ENCODE results near the gene ZNF488. TPM values are rescaled to one million over a fixed set of nuclear protein-coding genes. Genes with fewer than 3 reads are reported as not detected.

ZNF488 gene
- total RNA-seq, 1 donor from 2014 or later = under 0.01 TPM

- FAIRE-seq (no peak), DNase-seq (ENCODE audit: low read depth) (no peak)
- no peaks in the 10 kb centered on the region for H3K36me3 ChIP-seq (ENCODE audit: control insufficient read depth, insufficient read depth, low read length)
- no peak for TF ChIP-seq CTCF (IDR thresholded peaks at IDR 0.05; ENCODE audit: insufficient read depth, low read length, severe bottlenecking)
- peaks cover 4% of the 10 kb centered on the region for H3K27me3 ChIP-seq (ENCODE audit: control insufficient read depth, insufficient read depth, low read length)
- H3K4me3 ChIP-seq (ENCODE audit: low read depth, low read length) = no peak overlapping the region
Observed at GRCh38 chr10:47364911-47365310, 19.2 kb downstream of the ZNF488 start.

DNA sequence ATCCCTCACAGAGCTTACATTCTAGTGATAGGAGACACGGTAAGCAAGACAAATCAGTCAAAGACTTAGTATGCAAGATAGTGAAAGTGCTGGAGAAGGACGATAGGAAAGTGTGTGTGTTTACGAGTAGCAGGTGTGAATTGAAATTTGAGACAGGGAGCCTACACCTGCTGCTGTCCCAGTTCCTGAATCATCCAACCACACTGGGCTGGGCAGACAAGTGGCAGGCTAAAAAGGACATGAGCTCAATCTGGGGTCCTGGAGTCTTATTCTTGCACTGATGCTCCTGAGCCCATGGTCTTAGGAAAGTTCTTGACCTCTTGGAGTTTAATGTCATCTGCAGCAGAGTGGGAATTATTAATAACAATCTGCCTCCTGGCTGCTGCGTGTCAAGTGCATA, 19.7 kb downstream of the ZNF488 start:
- Histone ChIP-seq H3K27me3 (ENCODE audit: control insufficient read depth, insufficient read depth, low read length) (peaks cover 4% of the 10 kb centered on the region), H3K4me3 (ENCODE audit: low read depth, low read length) (no peak overlapping the region), H3K36me3 (ENCODE audit: control insufficient read depth, insufficient read depth, low read length) (no peaks in the 10 kb centered on the region)
- no peak for DNase-seq (ENCODE audit: low read depth)
- no peak for FAIRE-seq
- TF ChIP-seq CTCF (IDR thresholded peaks at IDR 0.05; ENCODE audit: insufficient read depth, low read length, severe bottlenecking) = no peak

- H3K27me3 ChIP-seq (ENCODE audit: control insufficient read depth, insufficient read depth, low read length) = peaks cover 4% of the 10 kb centered on the region
- TF ChIP-seq CTCF (IDR thresholded peaks at IDR 0.05; ENCODE audit: insufficient read depth, low read length, severe bottlenecking) = no peak
- H3K36me3 ChIP-seq (ENCODE audit: control insufficient read depth, insufficient read depth, low read length) = no peaks in the 10 kb centered on the region
- DNase-seq (ENCODE audit: low read depth) = no peak
- FAIRE-seq = no peak
- H3K4me3 ChIP-seq (ENCODE audit: low read depth, low read length) = no peak overlapping the region
Observed at GRCh38 chr10:47363781-47364180, 20.3 kb downstream of the ZNF488 start.

- H3K27me3 ChIP-seq (ENCODE audit: control insufficient read depth, insufficient read depth, low read length) = peaks cover 4% of the 10 kb centered on the region
- TF ChIP-seq CTCF (IDR thresholded peaks at IDR 0.05; ENCODE audit: insufficient read depth, low read length, severe bottlenecking) = no peak
- FAIRE-seq = no peak
- no peak overlapping the region for H3K4me3 ChIP-seq (ENCODE audit: low read depth, low read length)
- no peaks in the 10 kb centered on the region for H3K36me3 ChIP-seq (ENCODE audit: control insufficient read depth, insufficient read depth, low read length)
- peak; percentile 5 for DNase-seq (ENCODE audit: low read depth)
Observed at GRCh38 chr10:47362199-47362598, 21.9 kb downstream of the ZNF488 start.

- TF ChIP-seq CTCF (IDR thresholded peaks at IDR 0.05; ENCODE audit: insufficient read depth, low read length, severe bottlenecking) = peak; percentile 92
- DNase-seq (ENCODE audit: low read depth) = peak; percentile 34
- Histone ChIP-seq H3K4me3 (ENCODE audit: low read depth, low read length) (no peak overlapping the region), H3K27me3 (ENCODE audit: control insufficient read depth, insufficient read depth, low read length) (peaks cover 4% of the 10 kb centered on the region), H3K36me3 (ENCODE audit: control insufficient read depth, insufficient read depth, low read length) (no peaks in the 10 kb centered on the region)
- FAIRE-seq = no peak
Observed at GRCh38 chr10:47361293-47361692, 22.8 kb downstream of the ZNF488 start.

- no peak overlapping the region for H3K4me3 ChIP-seq (ENCODE audit: low read depth, low read length)
- no peak for DNase-seq (ENCODE audit: low read depth)
- TF ChIP-seq CTCF (IDR thresholded peaks at IDR 0.05; ENCODE audit: insufficient read depth, low read length, severe bottlenecking) = no peak
- no peak for FAIRE-seq
- no peaks in the 10 kb centered on the region for H3K36me3 ChIP-seq (ENCODE audit: control insufficient read depth, insufficient read depth, low read length)
- peaks cover 4% of the 10 kb centered on the region for H3K27me3 ChIP-seq (ENCODE audit: control insufficient read depth, insufficient read depth, low read length)
Observed at GRCh38 chr10:47360419-47361040, 23.6 kb downstream of the ZNF488 start.

Measured in bronchial epithelial cell (primary cell).